H1 (cell line): ENCODE results near the gene PEX5L.

ENCODE experiments used
- CHD2 ChIP-seq: IDR thresholded peaks from 2 replicates; pipeline ENCODE4 v1.6.1; 2012; ENCODE audit warnings: low read length, improper control_type of control experiment
- TF ChIP-seq, protein P1 (sequence below), 3 experiments: IDR thresholded peaks; 1 replicate in 2 of 3; 2 replicates in 1 of 3; pipeline versions ENCODE4 v1.5.1 to v1.6.1; 2011; ENCODE audit warnings: low read length in 3 of 3, mild to moderate bottlenecking in 3 of 3, inconsistent platforms in 2 of 3, low read depth in 1 of 3, moderate library complexity in 1 of 3; ENCODE audit not compliant: insufficient read depth in 1 of 3; ENCODE audit errors: control extremely low read depth in 1 of 3
- TF ChIP-seq, protein P2 (sequence below): IDR thresholded peaks from 2 replicates; pipeline ENCODE4 v1.6.1; 2011; ENCODE audit warnings: low read length, improper control_type of control experiment

GRCh38 chr3:179907784-179908482 is 128.8 kb downstream of the PEX5L start:
- TF ChIP-seq, protein P1, sequence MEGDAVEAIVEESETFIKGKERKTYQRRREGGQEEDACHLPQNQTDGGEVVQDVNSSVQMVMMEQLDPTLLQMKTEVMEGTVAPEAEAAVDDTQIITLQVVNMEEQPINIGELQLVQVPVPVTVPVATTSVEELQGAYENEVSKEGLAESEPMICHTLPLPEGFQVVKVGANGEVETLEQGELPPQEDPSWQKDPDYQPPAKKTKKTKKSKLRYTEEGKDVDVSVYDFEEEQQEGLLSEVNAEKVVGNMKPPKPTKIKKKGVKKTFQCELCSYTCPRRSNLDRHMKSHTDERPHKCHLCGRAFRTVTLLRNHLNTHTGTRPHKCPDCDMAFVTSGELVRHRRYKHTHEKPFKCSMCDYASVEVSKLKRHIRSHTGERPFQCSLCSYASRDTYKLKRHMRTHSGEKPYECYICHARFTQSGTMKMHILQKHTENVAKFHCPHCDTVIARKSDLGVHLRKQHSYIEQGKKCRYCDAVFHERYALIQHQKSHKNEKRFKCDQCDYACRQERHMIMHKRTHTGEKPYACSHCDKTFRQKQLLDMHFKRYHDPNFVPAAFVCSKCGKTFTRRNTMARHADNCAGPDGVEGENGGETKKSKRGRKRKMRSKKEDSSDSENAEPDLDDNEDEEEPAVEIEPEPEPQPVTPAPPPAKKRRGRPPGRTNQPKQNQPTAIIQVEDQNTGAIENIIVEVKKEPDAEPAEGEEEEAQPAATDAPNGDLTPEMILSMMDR (IDR thresholded peaks at IDR 0.05; ENCODE audit: control extremely low read depth in 1 of 3, insufficient read depth in 1 of 3, low read depth in 1 of 3, low read length in 3 of 3): no peak
- TF ChIP-seq CHD2: no peak
- TF ChIP-seq, protein P2, sequence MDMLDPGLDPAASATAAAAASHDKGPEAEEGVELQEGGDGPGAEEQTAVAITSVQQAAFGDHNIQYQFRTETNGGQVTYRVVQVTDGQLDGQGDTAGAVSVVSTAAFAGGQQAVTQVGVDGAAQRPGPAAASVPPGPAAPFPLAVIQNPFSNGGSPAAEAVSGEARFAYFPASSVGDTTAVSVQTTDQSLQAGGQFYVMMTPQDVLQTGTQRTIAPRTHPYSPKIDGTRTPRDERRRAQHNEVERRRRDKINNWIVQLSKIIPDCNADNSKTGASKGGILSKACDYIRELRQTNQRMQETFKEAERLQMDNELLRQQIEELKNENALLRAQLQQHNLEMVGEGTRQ: no peak
